ENCODE measurements around the gene NOP16. TPM values are rescaled to one million over a fixed set of nuclear protein-coding genes. Genes with fewer than 3 reads are reported as not detected.

The NOP16 gene
- total and polyA plus RNA-seq, 2 of the 13 experiments (the other 11 are each of a cell fraction or from before 2014, with no cell fraction given), result 43.3 to 48.4 TPM

GRCh38 chr5:176389135-176390123 lies 1.0 kb upstream of the NOP16 start:
- POLR2A ChIA-PET, result interaction anchor here (0.7 to 2.3 kb wide), 8 partner anchors 11 to 631 kb away, joined by 3 to 31 read pairs (median 4); partner anchors contain the start of genes CDHR2, KIAA1191 and RNF44
- WGBS (ENCODE audit: low lambda C conversion rate), result 54% methylated on average over 21 of the region's 41 CpGs
- TF ChIP-seq TEAD2 (CRISPR knock-in tag; IDR thresholded peaks at IDR 0.05), result no peak
- no peak for TF ChIP-seq MATR3 (CRISPR knock-in tag; IDR thresholded peaks at IDR 0.05)
- TF ChIP-seq ZNF530 (CRISPR knock-in tag; IDR thresholded peaks at IDR 0.05; ENCODE audit: low read depth), result no peak
- no peak; the same call in 1 of the 2 replicates for TF ChIP-seq ZNF83 (CRISPR knock-in tag; IDR thresholded peaks at IDR 0.05; ENCODE audit: borderline replicate concordance)
- peak; percentile 9; the same call in 1 of the 2 replicates for TF ChIP-seq GATA4 (IDR thresholded peaks at IDR 0.05; ENCODE audit: borderline replicate concordance, low read depth)
- peak; percentile 39; the same call in 1 of the 2 replicates for TF ChIP-seq ZNF768 (CRISPR knock-in tag; IDR thresholded peaks at IDR 0.05)
- TF ChIP-seq ZNF550 (CRISPR knock-in tag; IDR thresholded peaks at IDR 0.05; ENCODE audit: borderline replicate concordance), result no peak
- TF ChIP-seq ZNF652 (CRISPR knock-in tag; IDR thresholded peaks at IDR 0.05; ENCODE audit: borderline replicate concordance, low read depth), result no peak
- no peak; the same call in 1 of the 2 replicates for TF ChIP-seq ZNF546 (CRISPR knock-in tag; conservative IDR thresholded peaks at IDR 0.05)
- TF ChIP-seq ZNF17 (CRISPR knock-in tag; IDR thresholded peaks at IDR 0.05), result no peak
- no peak for TF ChIP-seq ZNF142 (CRISPR knock-in tag; IDR thresholded peaks at IDR 0.05)
- TF ChIP-seq PITX1 (CRISPR knock-in tag; IDR thresholded peaks at IDR 0.05), result no peak
- no peak for TF ChIP-seq SMYD3 (CRISPR knock-in tag; IDR thresholded peaks at IDR 0.05)
- peak; percentile 81 for TF ChIP-seq RBFOX2 (IDR thresholded peaks at IDR 0.05; ENCODE audit: low read depth, low read length)
- TF ChIP-seq ZNF788 (CRISPR knock-in tag; IDR thresholded peaks at IDR 0.05; ENCODE audit: borderline replicate concordance), result no peak; the same call in 1 of the 2 replicates
- no peak for TF ChIP-seq RFXANK (CRISPR knock-in tag; IDR thresholded peaks at IDR 0.05)
- TF ChIP-seq MXD1 (CRISPR knock-in tag; IDR thresholded peaks at IDR 0.05), result no peak; the same call in 1 of the 2 replicates
- TF ChIP-seq THAP11 (CRISPR knock-in tag; IDR thresholded peaks at IDR 0.05), result no peak

More at GRCh38 chr5:176389135-176390123, 1.0 kb upstream of the NOP16 start:
- no peak for FAIRE-seq
- Histone ChIP-seq H4K20me1 (ENCODE audit: insufficient read depth, low read length) (peaks cover 11% of the 10 kb centered on the region; the same call in 1 of the 2 replicates), H3K27me3 (ENCODE audit: control insufficient read depth in 1 of 2, insufficient read depth in 2 of 2, low read length in 2 of 2) (no peaks in the 10 kb centered on the region; a peak in 1 of 5 replicates), H3K4me1 (ENCODE audit: insufficient read depth, low read length) (peaks cover 31% of the 10 kb centered on the region), H3K27ac (ENCODE audit: extremely low read length, insufficient read depth, low read length) (peak overlapping the region; percentile 99), H3K4me2 (ENCODE audit: low read depth, low read length) (peak overlapping the region; percentile 75), H3K9me3 (ENCODE audit: low read length) (no peaks in the 10 kb centered on the region), H3K4me3 (replicated peaks in 1 of 3; ENCODE audit: insufficient read depth in 1 of 3, low read depth in 2 of 3, low read length in 3 of 3) (peak overlapping the region; percentile 67 to 92 (median 71)), H3K9ac (ENCODE audit: insufficient read depth, low read depth, low read length) (peak overlapping the region; percentile 84), H3K79me2 (ENCODE audit: insufficient read depth, low read length) (peaks cover 42% of the 10 kb centered on the region), H2AFZ (ENCODE audit: low read length) (no peak overlapping the region), H3K36me3 (replicated peaks in 1 of 2; ENCODE audit: control insufficient read depth in 1 of 2, insufficient read depth in 2 of 2, low read length in 2 of 2) (peaks cover 3 to 25% of the 10 kb centered on the region in 2 experiments)
- CTCF ChIA-PET (ENCODE audit: low intra/inter-chr PET ratio, low total read pairs), result no interaction called here
- peak; percentile 68 for ATAC-seq
- no peak for DNase-seq (ENCODE audit: low spot score)
- BruUV-seq (replicated peaks), result TSS peak; percentile 97
- in situ Hi-C loops (cut with HindIII; ENCODE audit: extremely low pct_ligation_motif_present, low pct_unique_long_range_greater_than_20kb) (no loop called here), intact Hi-C loops (cut with micrococcal nuclease; ENCODE audit: unreplicated experiment) (no loop called here)
